ENCODE measurements around the gene TANC1. TPM values are rescaled to one million over a fixed set of nuclear protein-coding genes. Genes with fewer than 3 reads are reported as not detected.

Gene TANC1
- total RNA-seq, 1 experiment from 2014 or later = 16.6 TPM

- DNase-seq (ENCODE audit: low spot score) = no peak
Measured at GRCh38 chr2:159195697-159196096, 227.3 kb downstream of the TANC1 start.

DNA sequence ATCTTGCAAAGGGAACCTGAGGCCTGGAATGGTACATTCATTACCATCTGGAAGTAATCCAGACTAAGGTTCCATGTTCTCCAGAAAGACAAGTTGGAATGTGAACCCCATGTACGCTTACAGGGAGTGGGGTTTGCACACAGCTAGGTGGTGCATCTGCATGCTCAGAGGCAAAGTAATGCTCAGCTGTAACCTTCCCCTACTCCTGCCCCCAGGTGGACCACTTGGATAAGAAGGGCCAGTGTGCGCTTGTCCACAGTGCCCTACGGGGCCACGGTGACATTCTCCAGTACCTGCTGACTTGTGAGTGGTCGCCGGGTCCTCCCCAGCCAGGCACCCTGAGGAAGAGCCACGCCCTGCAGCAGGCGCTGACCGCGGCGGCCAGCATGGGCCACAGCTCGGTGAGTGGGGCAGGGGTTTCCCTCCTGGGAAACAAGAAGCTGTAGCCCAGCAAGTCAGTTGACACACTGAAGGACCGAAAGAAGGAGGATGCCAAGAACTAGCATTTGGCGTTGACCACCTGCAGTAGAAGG lies 228.0 kb downstream of the TANC1 start:
- no peak for DNase-seq (ENCODE audit: low spot score)

DNA sequence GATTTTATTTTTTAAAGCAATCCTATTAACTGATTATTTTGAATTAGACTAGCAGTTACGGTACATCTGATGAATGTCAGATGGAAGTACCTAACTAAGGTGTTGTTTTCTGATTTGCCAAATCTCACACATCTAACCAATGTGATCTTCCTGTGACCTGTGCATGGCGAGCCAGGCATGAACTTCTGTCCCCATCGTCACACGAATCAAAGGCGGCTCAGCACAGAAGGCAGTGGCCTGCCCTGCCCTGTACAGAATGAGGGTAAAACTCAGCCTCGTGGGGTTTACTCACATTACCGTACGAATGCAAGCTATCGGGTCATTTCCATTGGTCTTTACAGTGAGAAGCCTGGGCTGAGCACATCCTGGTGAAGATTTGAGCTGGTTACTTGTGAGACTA lies 230.8 kb downstream of the TANC1 start:
- DNase-seq (ENCODE audit: low spot score) = no peak

DNA sequence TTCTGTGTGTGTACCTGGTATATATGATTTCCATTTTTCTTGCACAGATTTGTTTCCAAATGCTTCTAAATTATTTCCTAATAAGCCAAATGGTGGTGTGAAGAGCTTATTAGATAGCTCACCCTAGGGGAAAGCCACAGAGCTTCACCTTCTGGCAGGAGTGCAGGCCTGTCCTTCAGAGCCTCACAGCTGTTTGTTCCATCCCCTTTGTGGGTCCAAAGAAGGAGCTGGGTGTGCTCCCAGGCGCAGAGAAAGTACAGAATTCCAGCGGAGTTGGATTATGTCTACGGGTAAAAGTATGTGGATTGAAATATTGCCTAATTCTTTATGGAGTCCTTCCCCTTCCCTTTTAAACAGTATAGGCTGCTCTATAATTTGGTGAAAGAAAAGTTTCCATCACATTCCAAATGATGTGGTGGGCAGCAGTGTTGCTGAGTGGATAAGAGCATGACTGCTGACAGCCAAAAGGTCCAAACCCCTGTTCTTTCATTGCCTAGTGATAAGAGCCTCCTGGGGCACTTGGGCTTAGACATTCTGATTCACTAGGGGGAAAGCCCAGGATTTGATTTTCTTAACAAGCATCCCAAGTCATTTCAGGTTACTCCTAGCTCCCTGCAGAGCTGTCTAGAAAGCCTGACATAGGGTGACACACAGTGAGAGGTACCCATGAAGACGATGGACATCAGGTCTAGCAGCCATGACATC lies 231.5 kb downstream of the TANC1 start:
- no peak for DNase-seq (ENCODE audit: low spot score)

GRCh38 chr2:159200498-159200897 lies 232.1 kb downstream of the TANC1 start:
- DNase-seq (ENCODE audit: low spot score) = no peak

DNA sequence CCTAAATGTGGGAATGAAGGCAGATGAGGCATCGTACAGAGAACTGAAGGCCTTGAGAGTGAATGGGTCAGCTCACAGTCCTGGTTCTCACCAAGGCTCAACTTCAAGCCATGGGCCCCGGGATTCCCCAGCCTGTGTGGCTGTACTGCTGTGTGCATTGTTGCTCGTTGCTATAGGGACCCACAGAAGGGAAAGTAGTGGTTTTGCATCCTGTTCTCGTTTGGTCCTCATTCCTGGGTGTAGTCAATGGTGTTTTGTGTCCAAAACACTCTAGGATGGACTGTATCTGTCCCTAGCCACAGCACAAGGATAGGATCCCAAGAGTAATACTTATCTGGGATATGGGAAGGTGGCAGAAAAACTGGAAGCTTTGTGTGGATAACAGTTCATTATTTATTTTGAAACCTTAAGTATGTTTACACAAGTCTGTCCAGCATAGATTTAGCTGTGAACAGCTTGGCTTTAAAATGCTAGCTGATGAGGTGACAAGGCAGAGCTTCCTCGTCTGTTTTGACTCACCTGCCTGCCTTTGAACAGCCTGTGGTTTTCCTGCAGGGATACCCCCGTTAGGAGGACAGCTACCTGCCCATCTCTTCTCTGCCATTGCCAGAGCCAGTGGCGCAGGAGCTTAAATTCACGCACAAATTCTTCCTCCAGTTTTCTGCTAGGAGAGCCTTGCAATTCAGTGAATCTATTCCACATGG lies 233.1 kb downstream of the TANC1 start:
- no peak for DNase-seq (ENCODE audit: low spot score)

DNA sequence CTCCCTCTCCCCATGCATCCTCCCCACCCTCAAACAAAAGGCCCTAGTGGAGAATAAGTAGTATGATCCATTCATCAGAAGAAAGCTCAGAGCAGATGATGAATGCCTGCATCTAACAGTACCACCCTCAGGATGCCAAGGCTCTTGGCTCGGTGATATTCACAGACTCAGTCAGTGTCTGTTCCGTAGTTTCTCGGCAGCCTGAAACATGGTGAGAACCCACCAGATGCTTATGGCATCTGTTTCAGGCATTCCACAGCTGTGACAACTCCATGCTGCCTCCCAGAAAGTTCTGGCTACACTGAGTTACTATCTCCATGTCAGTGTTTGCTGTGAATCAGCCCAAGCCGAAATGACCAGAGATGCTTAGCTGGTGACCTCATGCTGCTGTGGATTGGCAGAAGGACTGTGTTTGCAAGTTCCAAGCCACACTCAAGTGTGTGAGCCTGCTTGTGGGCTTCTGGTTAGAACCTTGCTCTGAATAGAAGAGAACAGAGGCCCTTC lies 234.2 kb downstream of the TANC1 start:
- peak; percentile 49 for DNase-seq (ENCODE audit: low spot score)

DNA sequence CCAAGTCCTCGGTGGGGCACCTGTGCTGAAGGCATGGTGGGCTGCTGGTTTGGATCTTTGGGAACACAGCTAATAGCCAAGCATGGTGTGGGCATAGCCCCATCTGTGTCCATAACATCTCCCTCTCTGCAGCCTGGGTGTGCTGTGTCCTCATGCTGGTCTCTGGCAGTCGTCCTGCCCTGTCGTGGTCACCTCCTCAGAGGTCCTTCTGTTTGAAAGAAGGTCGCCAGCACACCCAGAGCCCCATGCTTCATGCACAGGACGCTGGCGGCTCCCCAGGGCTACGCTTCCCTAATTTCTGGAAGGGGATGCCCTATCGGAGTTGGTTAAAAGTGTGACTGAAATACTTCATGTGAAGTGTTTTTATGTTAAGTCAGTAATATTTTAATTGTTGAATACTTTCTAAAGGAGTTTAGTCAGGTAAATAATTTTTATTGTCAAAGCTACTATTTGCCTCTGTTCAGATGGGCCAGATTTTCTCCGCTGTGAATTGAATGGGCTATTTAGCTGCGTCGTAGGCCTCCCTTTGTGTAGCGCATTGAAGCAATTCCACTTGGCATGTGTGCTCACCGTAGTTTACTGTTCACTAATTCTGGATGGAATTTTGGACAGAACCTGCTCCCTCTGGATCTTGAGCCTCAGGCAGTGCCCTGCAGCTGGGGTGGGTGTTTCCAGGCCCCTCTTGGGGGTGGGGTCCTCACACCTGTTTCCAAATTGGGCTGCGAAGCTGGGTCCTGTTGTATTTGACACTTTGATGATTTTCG lies 236.1 kb downstream of the TANC1 start:
- no peak for DNase-seq (ENCODE audit: low spot score)

DNA sequence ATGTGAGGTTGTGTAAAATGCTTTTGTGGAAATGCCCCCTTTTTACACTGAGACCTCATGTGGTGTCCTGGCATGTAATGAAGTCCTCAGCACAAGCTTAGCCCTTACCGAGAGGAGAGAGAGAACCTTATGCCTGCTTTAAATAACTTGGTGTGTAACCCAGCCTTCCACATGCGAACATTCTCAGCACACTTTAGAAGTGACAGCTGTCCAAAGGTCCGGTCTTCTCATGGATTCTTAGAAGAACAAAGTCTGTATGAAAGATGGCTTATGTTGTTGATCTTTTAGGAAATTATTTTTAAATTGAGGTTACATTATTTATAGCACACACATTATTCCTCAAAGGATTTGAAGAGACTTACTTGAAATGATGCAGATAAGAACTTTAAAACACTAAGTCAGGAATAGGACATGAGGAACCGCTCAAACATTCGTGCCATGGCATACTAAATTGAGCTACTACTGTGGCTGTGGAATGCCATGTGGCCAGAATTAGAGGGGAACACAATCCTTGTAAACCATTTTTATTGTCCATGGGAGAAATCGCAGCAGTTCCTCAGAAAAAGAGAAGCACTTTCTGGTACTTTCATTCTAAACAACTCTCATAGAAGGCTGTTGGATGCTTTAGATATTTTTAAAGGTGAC lies 238.4 kb downstream of the TANC1 start:
- no peak for DNase-seq (ENCODE audit: low spot score)

DNA sequence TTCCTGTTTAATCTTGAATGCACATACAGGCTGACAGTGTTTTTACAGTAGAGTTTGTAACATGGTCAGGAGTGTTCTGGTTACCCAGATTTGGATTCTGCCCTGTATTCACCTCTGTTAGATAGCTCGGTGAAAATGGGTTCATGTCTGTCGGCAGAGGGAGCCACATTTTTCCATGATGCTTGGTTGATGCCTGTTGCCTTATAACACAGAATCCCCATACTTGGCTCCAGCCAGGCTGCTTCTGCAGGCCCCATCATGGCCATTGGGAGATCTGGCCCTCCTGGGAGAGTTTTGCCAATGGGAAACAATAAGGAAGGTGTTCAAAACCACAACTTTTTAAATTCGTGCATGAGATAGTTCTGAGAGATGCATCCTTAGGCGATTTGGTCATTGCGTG lies 240.0 kb downstream of the TANC1 start:
- no peak for DNase-seq (ENCODE audit: low spot score)

DNA sequence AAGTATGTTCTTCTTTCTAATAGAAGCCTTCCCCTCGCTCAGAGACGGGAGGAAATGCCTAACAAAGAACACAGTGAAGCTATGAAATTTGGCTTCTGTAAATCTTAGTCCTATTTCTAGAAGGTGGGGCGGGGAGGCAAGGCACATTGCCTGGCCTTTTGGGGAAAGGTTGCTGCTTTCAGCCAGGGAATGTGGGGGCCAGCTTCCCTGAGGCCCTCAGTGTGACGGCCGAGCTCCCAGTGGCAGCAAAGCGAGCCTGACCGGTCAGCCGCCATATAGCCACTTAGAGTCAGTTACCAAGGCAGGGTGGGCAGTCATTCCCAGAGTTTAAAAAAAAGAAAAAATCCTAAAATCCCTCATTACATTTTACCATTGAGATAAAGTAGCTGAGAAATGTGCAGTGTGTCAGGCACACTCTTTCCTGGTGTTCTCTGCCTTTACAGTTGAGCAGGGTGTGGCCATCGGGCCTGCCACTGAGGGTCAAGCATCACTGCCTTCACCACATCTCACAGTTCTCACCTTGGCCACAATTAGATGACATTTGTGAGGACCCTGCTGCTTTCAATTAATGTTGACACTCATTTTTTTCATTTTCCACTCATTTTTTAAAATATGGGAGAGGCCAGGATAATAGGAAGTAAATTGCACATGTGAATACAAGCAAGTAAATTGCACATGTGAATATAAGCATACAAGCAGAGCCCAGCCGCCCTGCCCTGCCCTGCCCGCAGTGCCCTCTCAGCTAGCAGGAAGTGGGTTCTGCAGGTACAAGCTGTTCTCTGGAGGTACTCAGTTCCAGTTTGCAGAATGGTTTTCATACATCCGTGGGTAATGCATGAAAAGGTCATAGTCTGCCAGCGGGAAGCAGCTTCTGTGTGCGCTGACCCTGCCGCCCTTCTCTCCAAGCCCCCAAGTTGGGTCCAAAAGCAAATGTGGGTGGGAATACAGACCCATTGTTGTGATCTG lies 241.2 kb downstream of the TANC1 start:
- DNase-seq (ENCODE audit: low spot score) = no peak

- DNase-seq (ENCODE audit: low spot score) = no peak
Measured at GRCh38 chr2:159211447-159212396, 243.3 kb downstream of the TANC1 start.

DNA sequence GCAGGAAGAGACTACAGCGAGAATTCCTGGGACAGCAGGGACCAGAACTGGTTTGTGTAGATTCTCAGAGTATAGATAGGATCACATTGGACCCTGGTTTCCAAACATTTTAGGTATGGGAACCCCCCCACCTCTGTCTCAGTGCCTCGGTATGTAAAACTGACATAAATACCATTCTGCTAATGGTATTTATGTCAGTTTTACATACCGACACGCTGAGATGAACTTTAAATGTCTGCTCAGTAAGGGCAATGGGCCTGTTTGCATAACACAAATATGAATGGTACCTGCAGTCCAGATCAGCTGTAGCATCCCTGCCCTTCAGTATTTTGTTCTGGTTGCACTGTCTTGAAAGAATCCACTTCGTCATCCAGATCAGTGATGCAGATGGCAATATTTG lies 244.9 kb downstream of the TANC1 start:
- DNase-seq (ENCODE audit: low spot score) = no peak

DNA sequence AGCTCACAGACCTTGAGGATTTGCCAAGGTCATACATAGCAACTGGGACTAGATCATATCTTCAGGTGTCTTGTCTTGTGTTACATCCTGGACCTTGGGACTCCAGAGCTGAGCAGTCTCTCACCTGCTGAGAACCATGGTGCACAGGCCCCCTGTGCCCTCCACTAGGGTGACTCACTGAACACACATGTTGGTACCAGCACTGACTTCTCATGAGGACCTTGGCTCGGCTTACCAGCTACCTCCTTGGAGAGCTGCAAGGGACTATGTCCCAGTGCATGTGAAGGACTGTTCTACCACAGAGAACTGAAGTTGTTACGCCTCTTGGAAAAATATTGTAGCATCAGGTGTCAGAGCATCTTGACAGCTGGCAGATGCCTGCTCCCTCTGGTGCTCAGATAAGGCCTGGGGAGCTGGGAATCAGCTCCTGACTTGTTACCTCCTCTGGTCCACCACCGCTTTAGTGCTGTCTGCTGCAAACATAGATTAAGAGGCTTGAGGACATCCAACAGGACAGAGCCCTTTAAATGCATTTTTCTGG lies 246.0 kb downstream of the TANC1 start:
- no peak for DNase-seq (ENCODE audit: low spot score)

GRCh38 chr2:159215116-159215515 lies 246.7 kb downstream of the TANC1 start:
- no peak for DNase-seq (ENCODE audit: low spot score)

GRCh38 chr2:159217676-159218075 lies 249.2 kb downstream of the TANC1 start:
- no peak for DNase-seq (ENCODE audit: low spot score)

GRCh38 chr2:159218389-159218788 lies 249.9 kb downstream of the TANC1 start:
- no peak for DNase-seq (ENCODE audit: low spot score)

GRCh38 chr2:159219394-159219998 lies 251.1 kb downstream of the TANC1 start:
- DNase-seq (ENCODE audit: low spot score) = no peak

Measured in H4 (cell line).